Activated naive CD8-positive, alpha-beta T cell treated with anti-CD3 and anti-CD28 coated beads for 36 hours (primary cell): ENCODE results near the gene UCN3. TPM values are rescaled to one million over a fixed set of nuclear protein-coding genes. Genes with fewer than 3 reads are reported as not detected.
A peak's percentile ranks its signal among the peaks of the same experiment; 100 is the strongest.

Experiments
- DNase-seq: peaks from one replicate; pipeline ENCODE4 v3.0.0; 2021
- H3K27ac Mint-ChIP-seq: one replicate; pipeline ENCODE4 v1.8.0; 2022; ENCODE audit warnings: mild to moderate bottlenecking, moderate library complexity, mixed read lengths
- H3K27me3 Mint-ChIP-seq: one replicate; pipeline ENCODE4 v1.8.0; 2022; ENCODE audit warnings: mild to moderate bottlenecking, mixed read lengths
- H3K36me3 Mint-ChIP-seq: one replicate; pipeline ENCODE4 v1.8.0; 2021; ENCODE audit warnings: mild to moderate bottlenecking, mixed read lengths
- H3K4me1 Mint-ChIP-seq: one replicate; pipeline ENCODE4 v1.8.0; 2021; ENCODE audit warnings: mixed read lengths
- H3K4me3 Mint-ChIP-seq: one replicate; pipeline ENCODE4 v1.8.0; 2022; ENCODE audit warnings: mild to moderate bottlenecking, moderate library complexity, mixed read lengths
- H3K9me3 Mint-ChIP-seq: one replicate; pipeline ENCODE4 v1.8.0; 2022; ENCODE audit warnings: mixed read lengths
- total RNA-seq, 2 experiments: library from RNA; stranded (reverse); gene quantifications; one replicate each; pipeline ENCODE4 v1.2.3, GENCODE V29; 2021

The UCN3 gene
- not detected for total RNA-seq

- no peak for DNase-seq
- no peaks in the 10 kb centered on the region for H3K36me3 Mint-ChIP-seq
- no peak within 1 kb of the TSS for H3K4me3 Mint-ChIP-seq
- H3K4me1 Mint-ChIP-seq, result peaks cover 4% of the 10 kb centered on the region
- peaks cover 21% of the 10 kb centered on the region for H3K27me3 Mint-ChIP-seq
- no peaks in the 10 kb centered on the region for H3K9me3 Mint-ChIP-seq
- no peak within 1 kb of the TSS for H3K27ac Mint-ChIP-seq
Measured at GRCh38 chr10:5364890-5365338, at the start of gene UCN3. Gene UCN3 (plus strand): TSS chr10:5364966. CDS start chr10:5373721, 8,755 bp downstream.

GRCh38 chr10:5317547-5318107, 47.1 kb upstream of the UCN3 start:
- Mint-ChIP-seq H3K4me3 (peak overlapping the region; percentile 42), H3K27me3 (no peaks in the 10 kb centered on the region), H3K27ac (peak overlapping the region; percentile 89), H3K9me3 (peaks cover 11% of the 10 kb centered on the region), H3K4me1 (peaks cover 46% of the 10 kb centered on the region), H3K36me3 (peaks cover 7% of the 10 kb centered on the region)
- DNase-seq, result peak; percentile 79

GRCh38 chr10:5318148-5318547, 46.6 kb upstream of the UCN3 start:
- H3K36me3 Mint-ChIP-seq, result peaks cover 7% of the 10 kb centered on the region
- H3K4me3 Mint-ChIP-seq, result no peak overlapping the region
- H3K9me3 Mint-ChIP-seq, result peaks cover 11% of the 10 kb centered on the region
- H3K27me3 Mint-ChIP-seq, result no peaks in the 10 kb centered on the region
- peak overlapping the region; percentile 89 for H3K27ac Mint-ChIP-seq
- peaks cover 46% of the 10 kb centered on the region for H3K4me1 Mint-ChIP-seq
- no peak for DNase-seq

GRCh38 chr10:5319863-5320262, 44.9 kb upstream of the UCN3 start:
- Mint-ChIP-seq H3K27me3 (no peaks in the 10 kb centered on the region), H3K9me3 (peaks cover 11% of the 10 kb centered on the region), H3K4me3 (no peak overlapping the region), H3K4me1 (peaks cover 37% of the 10 kb centered on the region), H3K36me3 (peaks cover 7% of the 10 kb centered on the region), H3K27ac (no peak overlapping the region)
- DNase-seq, result no peak

GRCh38 chr10:5321273-5321672, 43.5 kb upstream of the UCN3 start:
- no peak overlapping the region for H3K4me3 Mint-ChIP-seq
- peaks cover 6% of the 10 kb centered on the region for H3K36me3 Mint-ChIP-seq
- no peaks in the 10 kb centered on the region for H3K27me3 Mint-ChIP-seq
- peaks cover 31% of the 10 kb centered on the region for H3K4me1 Mint-ChIP-seq
- peaks cover 11% of the 10 kb centered on the region for H3K9me3 Mint-ChIP-seq
- no peak for DNase-seq
- H3K27ac Mint-ChIP-seq, result no peak overlapping the region

GRCh38 chr10:5323446-5323845, 41.3 kb upstream of the UCN3 start:
- Mint-ChIP-seq H3K4me1 (peaks cover 12% of the 10 kb centered on the region), H3K9me3 (peaks cover 9% of the 10 kb centered on the region), H3K36me3 (peaks cover 4% of the 10 kb centered on the region), H3K4me3 (no peak overlapping the region), H3K27me3 (no peaks in the 10 kb centered on the region), H3K27ac (no peak overlapping the region)
- no peak for DNase-seq

- Mint-ChIP-seq H3K4me1 (no peaks in the 10 kb centered on the region), H3K27ac (no peak overlapping the region), H3K9me3 (peaks cover 9% of the 10 kb centered on the region), H3K27me3 (no peaks in the 10 kb centered on the region), H3K4me3 (no peak overlapping the region), H3K36me3 (peaks cover 4% of the 10 kb centered on the region)
- no peak for DNase-seq
Measured at GRCh38 chr10:5325076-5325475, 39.7 kb upstream of the UCN3 start.

GRCh38 chr10:5334196-5334880, 30.4 kb upstream of the UCN3 start:
- DNase-seq, result no peak
- no peaks in the 10 kb centered on the region for H3K36me3 Mint-ChIP-seq
- H3K27me3 Mint-ChIP-seq, result no peaks in the 10 kb centered on the region
- no peaks in the 10 kb centered on the region for H3K4me1 Mint-ChIP-seq
- no peak overlapping the region for H3K27ac Mint-ChIP-seq
- H3K4me3 Mint-ChIP-seq, result no peak overlapping the region
- no peaks in the 10 kb centered on the region for H3K9me3 Mint-ChIP-seq

GRCh38 chr10:5338010-5338409, 26.8 kb upstream of the UCN3 start:
- no peaks in the 10 kb centered on the region for H3K9me3 Mint-ChIP-seq
- no peak overlapping the region for H3K27ac Mint-ChIP-seq
- no peaks in the 10 kb centered on the region for H3K27me3 Mint-ChIP-seq
- H3K4me1 Mint-ChIP-seq, result no peaks in the 10 kb centered on the region
- no peak overlapping the region for H3K4me3 Mint-ChIP-seq
- no peaks in the 10 kb centered on the region for H3K36me3 Mint-ChIP-seq
- DNase-seq, result no peak

GRCh38 chr10:5343092-5343491, 21.7 kb upstream of the UCN3 start:
- H3K27ac Mint-ChIP-seq, result no peak overlapping the region
- H3K4me3 Mint-ChIP-seq, result no peak overlapping the region

GRCh38 chr10:5343561-5343960, 21.2 kb upstream of the UCN3 start:
- no peak for DNase-seq
- H3K27ac Mint-ChIP-seq, result no peak overlapping the region

More at GRCh38 chr10:5343092-5343491, 21.7 kb upstream of the UCN3 start:
- no peaks in the 10 kb centered on the region for H3K36me3 Mint-ChIP-seq
- no peaks in the 10 kb centered on the region for H3K9me3 Mint-ChIP-seq
- no peak for DNase-seq
- no peaks in the 10 kb centered on the region for H3K27me3 Mint-ChIP-seq
- H3K4me1 Mint-ChIP-seq, result peaks cover 5% of the 10 kb centered on the region

GRCh38 chr10:5343979-5344378, 20.8 kb upstream of the UCN3 start:
- DNase-seq, result no peak
- H3K27me3 Mint-ChIP-seq, result no peaks in the 10 kb centered on the region
- H3K4me1 Mint-ChIP-seq, result peaks cover 5% of the 10 kb centered on the region
- no peaks in the 10 kb centered on the region for H3K36me3 Mint-ChIP-seq
- no peak overlapping the region for H3K4me3 Mint-ChIP-seq
- no peaks in the 10 kb centered on the region for H3K9me3 Mint-ChIP-seq
- H3K27ac Mint-ChIP-seq, result no peak overlapping the region

More at GRCh38 chr10:5343561-5343960, 21.2 kb upstream of the UCN3 start:
- H3K27me3 Mint-ChIP-seq, result no peaks in the 10 kb centered on the region
- H3K9me3 Mint-ChIP-seq, result no peaks in the 10 kb centered on the region
- H3K4me1 Mint-ChIP-seq, result peaks cover 5% of the 10 kb centered on the region
- no peak overlapping the region for H3K4me3 Mint-ChIP-seq
- no peaks in the 10 kb centered on the region for H3K36me3 Mint-ChIP-seq

- Mint-ChIP-seq H3K36me3 (no peaks in the 10 kb centered on the region), H3K9me3 (no peaks in the 10 kb centered on the region)
Measured at GRCh38 chr10:5344746-5345145, 20.0 kb upstream of the UCN3 start.

GRCh38 chr10:5346881-5347280, 17.9 kb upstream of the UCN3 start:
- Mint-ChIP-seq H3K4me1 (peaks cover 5% of the 10 kb centered on the region), H3K9me3 (no peaks in the 10 kb centered on the region), H3K36me3 (no peaks in the 10 kb centered on the region), H3K27ac (no peak overlapping the region), H3K4me3 (no peak overlapping the region), H3K27me3 (no peaks in the 10 kb centered on the region)
- DNase-seq, result no peak

More at GRCh38 chr10:5344746-5345145, 20.0 kb upstream of the UCN3 start:
- peaks cover 5% of the 10 kb centered on the region for H3K4me1 Mint-ChIP-seq
- H3K27ac Mint-ChIP-seq, result no peak overlapping the region
- no peak for DNase-seq
- H3K27me3 Mint-ChIP-seq, result no peaks in the 10 kb centered on the region
- H3K4me3 Mint-ChIP-seq, result no peak overlapping the region

- no peak for DNase-seq
- Mint-ChIP-seq H3K36me3 (no peaks in the 10 kb centered on the region), H3K4me1 (no peaks in the 10 kb centered on the region), H3K27me3 (peaks cover 5% of the 10 kb centered on the region), H3K4me3 (no peak overlapping the region), H3K27ac (no peak overlapping the region), H3K9me3 (no peaks in the 10 kb centered on the region)
Measured at GRCh38 chr10:5349362-5349761, 15.4 kb upstream of the UCN3 start.

GRCh38 chr10:5354068-5354467, 10.7 kb upstream of the UCN3 start:
- no peak overlapping the region for H3K4me3 Mint-ChIP-seq
- peaks cover 8% of the 10 kb centered on the region for H3K27me3 Mint-ChIP-seq
- peaks cover 2% of the 10 kb centered on the region for H3K36me3 Mint-ChIP-seq
- H3K4me1 Mint-ChIP-seq, result peaks cover 10% of the 10 kb centered on the region
- peaks cover 3% of the 10 kb centered on the region for H3K9me3 Mint-ChIP-seq
- no peak overlapping the region for H3K27ac Mint-ChIP-seq
- no peak for DNase-seq
